ENCODE data around the gene BIRC2. TPM values are rescaled to one million over a fixed set of nuclear protein-coding genes. Genes with fewer than 3 reads are reported as not detected.

BIRC2 gene
- total RNA-seq, 1 donor from 2014 or later = 52.1 TPM

GRCh38 chr11:102375720-102376399 lies 28.8 kb downstream of the BIRC2 start:
- no peak for DNase-seq (ENCODE audit: extremely low spot score in 2 of 2)
- intact Hi-C loops (cut with DNase I) = no loop called here
- no peak overlapping the region for H3K27ac ChIP-seq
- no peak for TF ChIP-seq POLR2AphosphoS5 (IDR thresholded peaks at IDR 0.05; ENCODE audit: insufficient read depth in 1 of 2, low read depth in 1 of 2)
- TF ChIP-seq POLR2A (IDR thresholded peaks at IDR 0.05) = no peak
- no peak for TF ChIP-seq CTCF (IDR thresholded peaks at IDR 0.05)
- H3K36me3 ChIP-seq = peaks cover 0 to 21% of the 10 kb centered on the region in 2 donors
- H3K4me3 ChIP-seq = no peak overlapping the region
- no peaks in the 10 kb centered on the region for H3K4me1 ChIP-seq
- H3K9me3 ChIP-seq = no peaks in the 10 kb centered on the region
- H3K27me3 ChIP-seq = no peaks in the 10 kb centered on the region

DNA sequence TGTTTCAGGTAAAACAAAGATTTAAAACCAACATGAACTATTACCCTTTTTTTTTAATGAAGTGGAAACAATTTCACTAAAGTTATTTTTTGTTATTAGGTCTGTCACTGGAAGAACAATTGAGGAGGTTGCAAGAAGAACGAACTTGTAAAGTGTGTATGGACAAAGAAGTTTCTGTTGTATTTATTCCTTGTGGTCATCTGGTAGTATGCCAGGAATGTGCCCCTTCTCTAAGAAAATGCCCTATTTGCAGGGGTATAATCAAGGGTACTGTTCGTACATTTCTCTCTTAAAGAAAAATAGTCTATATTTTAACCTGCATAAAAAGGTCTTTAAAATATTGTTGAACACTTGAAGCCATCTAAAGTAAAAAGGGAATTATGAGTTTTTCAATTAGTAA lies 30.9 kb downstream of the BIRC2 start:
- H3K4me3 ChIP-seq = no peak overlapping the region
- H3K9me3 ChIP-seq = no peaks in the 10 kb centered on the region
- H3K36me3 ChIP-seq = peaks cover 0 to 22% of the 10 kb centered on the region in 2 donors
- no peak for DNase-seq (ENCODE audit: extremely low spot score in 2 of 2)
- TF ChIP-seq POLR2A (IDR thresholded peaks at IDR 0.05) (no peak), CTCF (IDR thresholded peaks at IDR 0.05) (no peak), POLR2AphosphoS5 (IDR thresholded peaks at IDR 0.05; ENCODE audit: insufficient read depth in 1 of 2, low read depth in 1 of 2) (no peak)
- H3K27ac ChIP-seq = no peak overlapping the region
- intact Hi-C loops (cut with DNase I) = no loop called here
- no peaks in the 10 kb centered on the region for H3K27me3 ChIP-seq
- no peaks in the 10 kb centered on the region for H3K4me1 ChIP-seq

DNA sequence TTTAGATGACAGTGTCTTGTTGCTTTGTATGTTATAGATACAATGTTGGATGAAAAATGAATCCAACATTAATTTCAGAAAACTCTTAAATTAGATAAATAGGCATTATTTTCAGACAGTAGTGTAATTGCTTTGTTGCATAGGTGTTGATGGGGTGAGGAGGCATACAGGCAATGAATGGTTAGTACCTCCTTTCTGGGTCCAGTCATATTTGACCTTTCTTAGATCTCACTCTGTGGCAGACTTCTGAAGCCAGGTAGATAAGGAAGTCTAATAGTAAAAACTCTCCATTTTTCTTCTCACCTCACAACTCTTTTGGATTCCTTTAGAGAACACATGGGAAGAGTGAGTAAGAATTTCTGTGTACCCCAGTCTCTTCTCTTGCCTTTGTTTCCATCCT lies 31.8 kb downstream of the BIRC2 start:
- peaks cover 0 to 22% of the 10 kb centered on the region in 2 donors for H3K36me3 ChIP-seq
- DNase-seq (ENCODE audit: extremely low spot score in 2 of 2) = no peak
- TF ChIP-seq CTCF (IDR thresholded peaks at IDR 0.05) = no peak
- H3K27ac ChIP-seq = no peak overlapping the region
- no peaks in the 10 kb centered on the region for H3K9me3 ChIP-seq
- H3K4me3 ChIP-seq = no peak overlapping the region
- H3K27me3 ChIP-seq = no peaks in the 10 kb centered on the region
- intact Hi-C loops (cut with DNase I) = no loop called here
- H3K4me1 ChIP-seq = no peaks in the 10 kb centered on the region

DNA sequence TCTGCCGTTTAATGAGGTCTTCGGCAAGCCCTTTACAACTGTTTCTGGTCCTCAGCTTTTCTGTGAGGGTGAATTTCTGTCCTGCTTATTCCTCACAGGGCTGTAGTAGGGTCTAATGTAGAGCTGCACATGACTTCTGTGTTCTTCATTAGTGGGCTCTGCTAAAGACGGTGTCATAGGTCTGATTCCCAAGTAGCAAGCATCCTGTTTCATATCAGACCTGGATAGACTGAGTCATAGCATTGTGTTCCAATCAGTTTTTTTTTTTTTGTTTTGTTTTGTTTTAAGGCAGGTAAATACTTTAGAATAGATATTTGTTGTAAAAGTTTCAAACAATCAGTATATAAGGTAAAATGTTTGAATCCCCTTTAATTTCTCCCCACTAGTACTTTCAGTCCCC lies 35.4 kb downstream of the BIRC2 start:
- no peak overlapping the region for H3K4me3 ChIP-seq
- H3K27me3 ChIP-seq = no peaks in the 10 kb centered on the region
- no peaks in the 10 kb centered on the region for H3K9me3 ChIP-seq
- DNase-seq (ENCODE audit: extremely low spot score in 2 of 2) = no peak
- no peaks in the 10 kb centered on the region for H3K4me1 ChIP-seq
- peaks cover 0 to 30% of the 10 kb centered on the region in 2 donors for H3K36me3 ChIP-seq
- TF ChIP-seq POLR2AphosphoS5 (IDR thresholded peaks at IDR 0.05; ENCODE audit: insufficient read depth in 1 of 2, low read depth in 1 of 2) (no peak), POLR2A (IDR thresholded peaks at IDR 0.05) (no peak), CTCF (IDR thresholded peaks at IDR 0.05) (no peak)
- intact Hi-C loops (cut with DNase I) = no loop called here
- H3K27ac ChIP-seq = no peak overlapping the region

DNA sequence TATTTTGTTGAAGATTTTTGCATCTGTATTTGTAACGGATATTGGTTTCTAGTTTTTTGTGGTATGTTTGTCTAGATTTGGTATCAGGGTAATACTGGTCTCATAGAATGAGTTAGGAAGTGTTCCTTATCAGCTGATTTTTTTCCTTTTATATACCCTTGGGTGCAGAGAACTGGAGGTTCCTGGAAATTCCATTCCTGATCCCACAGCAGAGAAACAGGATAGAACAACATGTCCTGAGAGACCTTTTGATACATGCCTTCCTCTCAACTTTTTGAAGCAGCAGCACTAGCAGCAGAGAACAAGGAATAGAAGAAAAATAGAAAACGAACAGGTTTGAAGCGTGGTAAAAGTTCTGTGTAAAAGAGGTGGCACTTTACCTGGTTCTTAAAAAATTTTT lies 36.8 kb downstream of the BIRC2 start:
- no peaks in the 10 kb centered on the region for H3K9me3 ChIP-seq
- intact Hi-C loops (cut with DNase I) = no loop called here
- no peaks in the 10 kb centered on the region for H3K4me1 ChIP-seq
- no peak overlapping the region for H3K4me3 ChIP-seq
- no peak for TF ChIP-seq POLR2A (IDR thresholded peaks at IDR 0.05)
- no peak for TF ChIP-seq POLR2AphosphoS5 (IDR thresholded peaks at IDR 0.05; ENCODE audit: insufficient read depth in 1 of 2, low read depth in 1 of 2)
- TF ChIP-seq CTCF (IDR thresholded peaks at IDR 0.05) = no peak
- H3K27ac ChIP-seq = no peak overlapping the region
- H3K36me3 ChIP-seq = peaks cover 0 to 23% of the 10 kb centered on the region in 2 donors
- no peaks in the 10 kb centered on the region for H3K27me3 ChIP-seq
- DNase-seq (ENCODE audit: extremely low spot score in 2 of 2) = no peak
